Ishikawa (cell line): ENCODE data around the gene RBMS1.

Experiments used
- CEBPB ChIP-seq: IDR thresholded peaks from 2 replicates; pipeline ENCODE4 v1.6.1; 2012
- CREB1 ChIP-seq: IDR thresholded peaks from 2 replicates; pipeline ENCODE4 v1.6.1; 2012; ENCODE audit warnings: low read depth
- EGR1 ChIP-seq: IDR thresholded peaks from 2 replicates; pipeline ENCODE4 v1.6.1; 2012
- EP300 ChIP-seq: IDR thresholded peaks from 2 replicates; pipeline ENCODE4 v1.6.1; 2012; ENCODE audit warnings: borderline replicate concordance
- FOXM1 ChIP-seq: IDR thresholded peaks from 2 replicates; pipeline ENCODE4 v1.6.1; 2012; ENCODE audit warnings: low read depth, borderline replicate concordance
- NFIC ChIP-seq: IDR thresholded peaks from 2 replicates; pipeline ENCODE4 v1.6.1; 2012
- RAD21 ChIP-seq: IDR thresholded peaks from 2 replicates; pipeline ENCODE4 v1.6.1; 2012; ENCODE audit warnings: low read depth
- REST ChIP-seq: IDR thresholded peaks from 2 replicates; pipeline ENCODE4 v1.6.1; 2012; ENCODE audit warnings: low read depth, mild to moderate bottlenecking
- TAF1 ChIP-seq: IDR thresholded peaks from 2 replicates; pipeline ENCODE4 v1.6.1; 2012; ENCODE audit warnings: low read depth, mild to moderate bottlenecking
- TCF12 ChIP-seq: IDR thresholded peaks from 2 replicates; pipeline ENCODE4 v1.6.1; 2012; ENCODE audit warnings: low read depth
- TEAD4 ChIP-seq: IDR thresholded peaks from 2 replicates; pipeline ENCODE4 v1.6.1; 2012
- YY1 ChIP-seq: IDR thresholded peaks from 2 replicates; pipeline ENCODE4 v1.6.1; 2012; ENCODE audit warnings: low read depth
- ZBTB7A ChIP-seq: IDR thresholded peaks from 2 replicates; pipeline ENCODE4 v1.6.1; 2012; ENCODE audit warnings: low read depth
- TF ChIP-seq, protein P1 (sequence below): IDR thresholded peaks from 2 replicates; pipeline ENCODE4 v1.6.1; 2012
- TF ChIP-seq, protein P2 (sequence below): IDR thresholded peaks from 2 replicates; pipeline ENCODE4 v1.6.1; 2012

RBMS1 gene

GRCh38 chr2:160498137-160498536 is 4.5 kb upstream of the RBMS1 start:
- TF ChIP-seq EP300, result no peak
- TF ChIP-seq, protein P1, sequence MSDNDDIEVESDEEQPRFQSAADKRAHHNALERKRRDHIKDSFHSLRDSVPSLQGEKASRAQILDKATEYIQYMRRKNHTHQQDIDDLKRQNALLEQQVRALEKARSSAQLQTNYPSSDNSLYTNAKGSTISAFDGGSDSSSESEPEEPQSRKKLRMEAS, result no peak
- TF ChIP-seq TEAD4, result no peak
- TF ChIP-seq TAF1, result no peak
- TF ChIP-seq REST, result no peak
- no peak for TF ChIP-seq NFIC
- TF ChIP-seq TCF12, result no peak
- no peak for TF ChIP-seq ZBTB7A
- TF ChIP-seq CEBPB, result no peak
- TF ChIP-seq RAD21, result no peak
- TF ChIP-seq EGR1, result no peak
- no peak for TF ChIP-seq CREB1
- TF ChIP-seq YY1, result no peak
- no peak for TF ChIP-seq FOXM1
- TF ChIP-seq, protein P2, sequence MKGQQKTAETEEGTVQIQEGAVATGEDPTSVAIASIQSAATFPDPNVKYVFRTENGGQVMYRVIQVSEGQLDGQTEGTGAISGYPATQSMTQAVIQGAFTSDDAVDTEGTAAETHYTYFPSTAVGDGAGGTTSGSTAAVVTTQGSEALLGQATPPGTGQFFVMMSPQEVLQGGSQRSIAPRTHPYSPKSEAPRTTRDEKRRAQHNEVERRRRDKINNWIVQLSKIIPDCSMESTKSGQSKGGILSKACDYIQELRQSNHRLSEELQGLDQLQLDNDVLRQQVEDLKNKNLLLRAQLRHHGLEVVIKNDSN, result no peak

DNA sequence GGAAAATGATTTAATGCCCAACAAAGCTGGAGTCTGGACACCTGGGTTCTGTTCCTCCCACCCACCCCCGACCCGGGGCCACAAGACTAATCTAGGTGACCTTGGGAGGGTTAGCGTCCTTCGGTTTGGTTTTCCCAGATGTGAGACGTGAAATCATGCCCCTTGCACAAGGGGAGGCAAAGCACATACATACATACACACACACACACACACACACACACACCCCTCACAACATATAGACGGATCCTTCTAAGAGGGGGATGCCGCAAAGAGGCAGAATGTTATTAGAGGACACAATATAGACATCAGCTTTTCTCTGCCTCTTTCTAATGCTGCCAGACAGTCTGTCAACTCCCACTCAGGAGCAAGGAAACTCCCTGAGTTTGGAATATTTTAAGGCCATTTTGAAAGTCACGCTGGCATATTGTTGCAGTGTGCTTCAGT is 616 bp upstream of the RBMS1 start:
- TF ChIP-seq TAF1 (no peak), NFIC (no peak), EP300 (no peak), EGR1 (no peak), TCF12 (no peak), ZBTB7A (no peak), TEAD4 (no peak)
- TF ChIP-seq, protein P1, result no peak

GRCh38 chr2:160492401-160493226 is 993 bp downstream of the RBMS1 start:
- TF ChIP-seq, protein P2, result no peak
- TF ChIP-seq ZBTB7A, result peak; percentile 100
- TF ChIP-seq NFIC, result no peak
- TF ChIP-seq REST, result no peak
- TF ChIP-seq EGR1, result peak; percentile 21; the same call in 1 of the 2 replicates
- TF ChIP-seq YY1, result no peak
- TF ChIP-seq CREB1, result no peak
- TF ChIP-seq RAD21, result no peak
- TF ChIP-seq, protein P1, result peak; percentile 63
- TF ChIP-seq TEAD4, result 0 out of 2 replicates have a peak, but pooled peaks have one; percentile 2
- no peak for TF ChIP-seq CEBPB
- TF ChIP-seq TAF1, result peak; percentile 43
- TF ChIP-seq TCF12, result 0 out of 2 replicates have a peak, but pooled peaks have one; percentile 40
- TF ChIP-seq EP300, result peak; percentile 29; the same call in 1 of the 2 replicates
- TF ChIP-seq FOXM1, result no peak

DNA sequence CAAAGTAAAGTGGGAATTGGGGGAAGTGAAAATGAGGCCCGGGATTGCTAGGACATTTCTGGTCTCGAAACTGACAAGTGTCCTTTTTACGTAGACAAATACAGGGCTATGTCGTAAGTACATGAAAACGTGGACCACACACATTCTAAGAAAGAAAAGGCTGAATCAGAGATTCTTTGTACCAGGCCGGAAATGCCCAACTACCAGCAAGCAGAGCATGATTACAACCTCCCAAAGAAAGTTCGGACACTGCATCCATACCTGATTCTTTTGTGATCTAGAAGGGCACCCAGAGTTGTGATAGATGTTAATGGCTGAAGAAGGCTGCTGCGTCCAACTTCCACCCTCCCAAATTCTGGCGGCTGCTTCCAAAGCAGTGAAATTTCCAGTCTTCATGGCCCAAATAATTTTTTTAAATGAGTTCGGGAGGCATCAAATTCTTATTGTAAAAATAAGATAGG is 1.7 kb downstream of the RBMS1 start:
- no peak for TF ChIP-seq EP300
- TF ChIP-seq FOXM1, result no peak
- TF ChIP-seq NFIC, result no peak
- TF ChIP-seq CEBPB, result no peak
- TF ChIP-seq EGR1, result no peak
- TF ChIP-seq, protein P2, result no peak
- TF ChIP-seq TCF12, result no peak
- no peak for TF ChIP-seq REST
- no peak for TF ChIP-seq RAD21
- no peak for TF ChIP-seq TEAD4
- no peak for TF ChIP-seq ZBTB7A
- TF ChIP-seq TAF1, result no peak
- TF ChIP-seq, protein P1, result no peak
- TF ChIP-seq CREB1, result no peak
- no peak for TF ChIP-seq YY1
